SJSA1 (cell line): ENCODE measurements around the gene TPK1. TPM values are rescaled to one million over a fixed set of nuclear protein-coding genes. Genes with fewer than 3 reads are reported as not detected.

Experiments used
- DNase-seq, 2 experiments: peaks; one replicate each; pipeline ENCODE4 v3.0.0-alpha.2; 2015 to 2020; ENCODE audit warnings: low spot score in 2 of 2, low read depth in 1 of 2
- H3K27ac ChIP-seq: fragments of 250-450 bp; sonication (Bioruptor Pico); 2 replicates; pipeline ENCODE4 v1.5.1; 2020; ENCODE audit warnings: mild to moderate bottlenecking, moderate library complexity
- H3K27me3 ChIP-seq: fragments of 250-450 bp; sonication (Bioruptor Pico); replicated peaks from 2 replicates; pipeline ENCODE4 v1.5.1; 2020; ENCODE audit warnings: mild to moderate bottlenecking, moderate library complexity
- H3K36me3 ChIP-seq: fragments of 250-450 bp; sonication (Bioruptor Pico); 2 replicates; pipeline ENCODE4 v1.5.1; 2020; ENCODE audit warnings: mild to moderate bottlenecking
- H3K4me1 ChIP-seq: fragments of 250-450 bp; sonication (Bioruptor Pico); replicated peaks from 2 replicates; pipeline ENCODE4 v1.6.1; 2021; ENCODE audit warnings: mild to moderate bottlenecking
- H3K4me3 ChIP-seq: fragments of 250-450 bp; sonication (Bioruptor Pico); 2 replicates; pipeline ENCODE4 v1.5.1; 2020; ENCODE audit warnings: mild to moderate bottlenecking
- H3K9me3 ChIP-seq: fragments of 250-450 bp; sonication (Bioruptor Pico); replicated peaks from 2 replicates; pipeline ENCODE4 v1.5.1; 2020; ENCODE audit warnings: mild to moderate bottlenecking
- total RNA-seq: library from RNA; depleted of rRNA; stranded (reverse); fragments of >200 nt; shearing (Covaris generic); gene quantifications from 2 replicates; pipeline ENCODE4 v1.2.3, GENCODE V29; 2014

Gene TPK1
- total RNA-seq, 1 experiment from 2014 or later, result 4.4 TPM

DNA sequence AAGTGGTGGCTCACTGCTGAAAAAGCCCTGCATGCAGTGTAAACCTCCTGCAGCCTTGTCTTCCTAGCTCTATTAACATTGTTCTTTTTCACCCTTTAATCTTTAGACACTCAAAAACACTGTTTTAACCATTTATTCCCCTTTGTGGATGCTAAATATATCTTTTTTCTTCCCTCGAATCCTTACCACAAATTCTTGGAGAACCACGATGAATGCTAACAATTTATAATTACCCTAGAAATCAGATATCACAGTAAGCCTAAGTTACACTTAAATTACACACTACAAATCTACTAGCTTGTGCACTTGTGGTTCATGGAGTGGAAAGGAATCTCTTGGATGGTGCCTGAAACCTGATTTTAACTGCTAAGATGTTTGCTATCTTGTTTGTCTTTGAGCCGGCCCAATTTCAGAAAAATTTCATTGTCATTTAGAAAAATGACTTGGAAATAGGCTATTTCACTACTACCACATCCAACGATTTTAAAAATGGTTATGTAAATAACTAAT is 307.3 kb downstream of the TPK1 start:
- H3K4me3 ChIP-seq, result no peak overlapping the region
- no peaks in the 10 kb centered on the region for H3K9me3 ChIP-seq
- no peak overlapping the region for H3K27ac ChIP-seq
- no peaks in the 10 kb centered on the region for H3K4me1 ChIP-seq
- DNase-seq, result no peak
- no peaks in the 10 kb centered on the region for H3K27me3 ChIP-seq
- no peaks in the 10 kb centered on the region for H3K36me3 ChIP-seq

DNA sequence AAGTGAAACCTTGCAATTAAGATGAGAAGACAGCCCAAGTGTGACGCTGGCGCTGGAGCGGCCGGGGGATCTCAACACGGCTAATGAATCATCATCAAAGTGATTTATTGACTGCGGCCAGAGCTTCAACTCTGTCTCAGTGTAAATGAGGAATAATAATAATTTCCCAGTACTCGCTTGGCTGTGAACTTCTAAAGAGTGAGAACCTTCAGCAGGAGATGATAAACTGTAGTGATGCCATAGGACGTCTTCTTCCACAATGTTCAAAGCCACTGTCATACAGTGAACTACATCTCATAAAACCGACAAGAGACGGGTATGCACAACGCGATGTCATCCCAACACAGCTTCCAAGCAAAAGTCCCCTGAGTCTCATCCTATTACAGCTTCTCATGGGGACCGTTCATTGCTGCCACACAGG is 308.8 kb downstream of the TPK1 start:
- no peak overlapping the region for H3K4me3 ChIP-seq
- H3K36me3 ChIP-seq, result no peaks in the 10 kb centered on the region
- no peaks in the 10 kb centered on the region for H3K27me3 ChIP-seq
- no peak overlapping the region for H3K27ac ChIP-seq
- no peaks in the 10 kb centered on the region for H3K9me3 ChIP-seq
- DNase-seq, result no peak
- no peaks in the 10 kb centered on the region for H3K4me1 ChIP-seq

DNA sequence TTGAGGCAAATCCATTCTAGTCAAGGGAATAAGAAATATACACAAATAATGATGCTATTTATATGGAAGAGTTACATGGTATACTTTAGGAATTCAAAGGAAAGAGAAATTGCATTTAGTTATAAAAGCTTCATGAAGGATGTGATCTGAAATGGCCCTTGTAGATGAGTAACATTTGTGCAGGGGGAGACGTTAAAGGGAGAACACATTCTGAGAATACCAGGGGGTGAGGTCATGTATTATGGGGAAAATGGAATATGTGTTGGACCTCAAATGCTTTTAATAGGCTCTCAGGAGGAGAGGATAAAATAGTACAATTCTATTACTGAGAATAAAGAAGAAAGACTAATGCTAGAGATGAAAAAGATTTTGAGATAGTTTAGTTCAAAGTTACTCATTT is 309.9 kb downstream of the TPK1 start:
- Histone ChIP-seq H3K4me3 (no peak overlapping the region), H3K27ac (no peak overlapping the region), H3K4me1 (no peaks in the 10 kb centered on the region), H3K36me3 (no peaks in the 10 kb centered on the region), H3K27me3 (no peaks in the 10 kb centered on the region), H3K9me3 (no peaks in the 10 kb centered on the region)
- no peak for DNase-seq

DNA sequence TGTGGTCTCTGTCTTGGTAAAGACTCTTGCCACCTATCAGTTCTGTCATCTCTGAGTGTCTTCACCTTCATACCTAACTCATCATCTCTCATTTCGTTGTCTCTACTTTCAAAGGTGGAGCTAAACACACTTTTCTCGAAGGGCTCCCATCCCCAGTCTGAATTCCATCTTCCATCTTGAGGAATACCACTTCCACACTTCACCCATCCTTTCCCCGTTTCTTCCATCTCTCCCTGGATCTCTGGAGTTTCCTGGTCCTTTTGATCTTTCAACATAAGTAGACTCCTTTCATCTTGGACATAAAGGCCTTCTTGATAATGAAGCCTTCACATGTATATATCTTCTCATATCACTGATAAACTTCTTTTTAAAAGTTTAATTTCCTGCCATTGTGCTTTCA is 311.6 kb downstream of the TPK1 start:
- Histone ChIP-seq H3K4me1 (no peaks in the 10 kb centered on the region), H3K27me3 (no peaks in the 10 kb centered on the region), H3K36me3 (no peaks in the 10 kb centered on the region), H3K4me3 (no peak overlapping the region), H3K9me3 (0 out of 2 replicates have a peak, but pooled peaks cover 3% of the 10 kb centered on the region), H3K27ac (no peak overlapping the region)
- no peak for DNase-seq

GRCh38 chr7:144523621-144524020 is 312.2 kb downstream of the TPK1 start:
- Histone ChIP-seq H3K9me3 (0 out of 2 replicates have a peak, but pooled peaks cover 3% of the 10 kb centered on the region), H3K27me3 (no peaks in the 10 kb centered on the region), H3K4me1 (no peaks in the 10 kb centered on the region), H3K36me3 (no peaks in the 10 kb centered on the region), H3K4me3 (no peak overlapping the region), H3K27ac (no peak overlapping the region)
- DNase-seq, result no peak

DNA sequence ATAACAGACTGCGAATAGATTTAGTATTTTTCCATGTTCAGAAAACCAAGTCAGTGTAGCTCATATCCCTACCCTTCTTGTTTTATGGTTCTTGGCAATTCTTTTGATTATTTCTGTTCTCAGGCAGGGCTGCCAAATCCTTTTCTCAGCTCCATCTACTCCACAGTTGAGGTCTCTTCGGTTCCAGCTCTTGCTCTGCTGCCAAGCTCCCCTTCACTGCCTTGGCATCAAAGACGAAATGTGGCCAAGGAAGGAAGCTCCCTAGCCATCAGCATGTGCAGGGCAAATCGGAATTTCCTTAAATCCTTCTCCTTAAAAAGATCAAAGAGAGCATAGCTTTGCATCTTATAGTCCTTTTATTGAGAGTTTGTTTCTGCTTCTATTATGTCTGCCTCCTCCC is 315.9 kb downstream of the TPK1 start:
- Histone ChIP-seq H3K27ac (no peak overlapping the region), H3K36me3 (no peaks in the 10 kb centered on the region)
- no peak for DNase-seq

DNA sequence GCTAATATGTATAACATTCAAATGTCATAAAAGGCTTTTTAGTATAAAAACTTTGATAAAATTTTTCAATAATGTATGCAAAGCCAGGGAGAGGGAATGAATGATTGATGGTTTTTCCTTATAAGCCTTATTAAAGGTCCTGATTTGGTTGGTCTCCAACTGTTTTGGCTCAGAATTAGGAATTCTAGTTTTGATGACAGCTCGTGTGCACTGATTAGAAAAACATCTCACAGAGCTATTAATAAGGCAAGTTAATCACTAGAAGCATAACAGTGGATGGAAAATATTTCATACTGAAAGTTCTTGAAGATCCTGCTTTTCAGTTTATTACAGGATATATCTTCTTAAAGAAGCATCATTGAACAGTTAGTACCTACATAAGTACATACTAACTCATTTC is 317.5 kb downstream of the TPK1 start:
- Histone ChIP-seq H3K9me3 (0 out of 2 replicates have a peak, but pooled peaks cover 3% of the 10 kb centered on the region), H3K27me3 (no peaks in the 10 kb centered on the region), H3K4me1 (no peaks in the 10 kb centered on the region), H3K36me3 (no peaks in the 10 kb centered on the region), H3K27ac (no peak overlapping the region), H3K4me3 (no peak overlapping the region)
- no peak for DNase-seq

More for the DNA sequence above, 315.9 kb downstream of the TPK1 start:
- Histone ChIP-seq H3K27me3 (no peaks in the 10 kb centered on the region), H3K4me3 (no peak overlapping the region), H3K9me3 (0 out of 2 replicates have a peak, but pooled peaks cover 3% of the 10 kb centered on the region), H3K4me1 (no peaks in the 10 kb centered on the region)

- Histone ChIP-seq H3K9me3 (0 out of 2 replicates have a peak, but pooled peaks cover 3% of the 10 kb centered on the region), H3K27ac (no peak overlapping the region), H3K27me3 (no peaks in the 10 kb centered on the region), H3K4me1 (no peaks in the 10 kb centered on the region), H3K4me3 (no peak overlapping the region), H3K36me3 (no peaks in the 10 kb centered on the region)
- DNase-seq, result no peak
Observed at GRCh38 chr7:144517749-144518148, 318.1 kb downstream of the TPK1 start.

DNA sequence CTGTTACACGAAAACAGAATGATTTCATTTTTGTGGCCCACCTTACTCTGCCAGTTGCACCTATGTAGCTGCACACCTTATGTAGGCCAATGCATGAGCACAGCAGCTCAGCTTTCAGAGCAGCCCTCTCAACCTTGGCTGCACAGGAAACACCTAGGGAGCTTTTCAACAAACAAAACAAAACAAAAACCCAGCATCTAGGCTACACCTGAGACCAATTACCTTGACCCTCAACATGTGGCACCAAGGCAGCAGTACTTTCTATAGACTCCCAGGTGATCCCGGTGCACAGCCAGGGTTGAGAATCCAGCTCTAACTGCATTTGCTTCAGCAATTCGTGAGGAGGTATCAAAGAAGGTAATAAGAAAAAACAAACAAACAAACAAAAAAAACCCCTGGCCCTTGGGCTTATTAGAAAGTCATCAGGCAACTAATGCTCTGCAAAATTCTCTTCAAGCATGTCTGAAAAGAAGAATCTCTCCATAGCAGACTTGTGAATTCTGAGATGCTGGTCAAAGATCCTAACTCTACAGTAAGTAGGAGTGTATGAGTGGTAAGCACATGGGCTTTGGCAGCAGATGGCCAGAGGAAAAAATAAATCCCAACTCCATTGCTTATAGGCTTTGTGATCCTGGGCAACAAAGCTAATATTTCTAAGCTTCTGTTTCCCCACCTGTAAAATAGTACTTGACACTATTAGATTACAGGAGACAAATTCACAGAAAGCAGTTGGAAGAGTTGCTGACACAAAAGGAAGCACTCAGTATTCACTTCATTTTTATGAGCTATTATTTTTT is 318.9 kb downstream of the TPK1 start:
- Histone ChIP-seq H3K4me3 (no peak overlapping the region), H3K27ac (no peak overlapping the region), H3K9me3 (0 out of 2 replicates have a peak, but pooled peaks cover 3% of the 10 kb centered on the region), H3K27me3 (no peaks in the 10 kb centered on the region), H3K36me3 (no peaks in the 10 kb centered on the region), H3K4me1 (no peaks in the 10 kb centered on the region)
- no peak for DNase-seq

GRCh38 chr7:144513334-144513733 is 322.5 kb downstream of the TPK1 start:
- Histone ChIP-seq H3K4me3 (no peak overlapping the region), H3K4me1 (no peaks in the 10 kb centered on the region), H3K9me3 (no peaks in the 10 kb centered on the region), H3K27ac (no peak overlapping the region), H3K36me3 (no peaks in the 10 kb centered on the region), H3K27me3 (no peaks in the 10 kb centered on the region)
- DNase-seq, result no peak

DNA sequence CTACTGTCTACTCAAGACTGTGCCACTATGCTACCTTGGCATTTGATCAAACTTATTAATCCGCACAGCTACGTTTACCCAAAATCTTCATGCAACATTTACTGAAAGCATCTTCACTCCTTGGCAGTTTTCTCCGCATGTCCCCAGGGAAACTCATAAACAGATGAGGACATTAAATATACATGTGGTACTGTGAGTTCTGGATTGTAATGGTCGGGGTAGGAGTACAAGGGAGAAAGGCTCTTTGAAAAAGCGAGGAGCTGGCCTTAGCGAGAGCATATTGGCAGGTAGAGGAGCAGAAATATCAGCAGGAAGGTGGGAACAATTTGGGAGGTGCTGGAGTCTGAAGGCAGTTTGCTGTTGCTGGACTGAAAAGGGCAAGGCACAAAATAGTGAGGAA is 325.2 kb downstream of the TPK1 start:
- H3K9me3 ChIP-seq, result no peaks in the 10 kb centered on the region
- H3K4me3 ChIP-seq, result no peak overlapping the region
- H3K27me3 ChIP-seq, result no peaks in the 10 kb centered on the region

GRCh38 chr7:144508702-144509101 is 327.2 kb downstream of the TPK1 start:
- Histone ChIP-seq H3K4me1 (no peaks in the 10 kb centered on the region), H3K4me3 (no peak overlapping the region), H3K27me3 (no peaks in the 10 kb centered on the region)

More for the DNA sequence above, 325.2 kb downstream of the TPK1 start:
- Histone ChIP-seq H3K27ac (no peak overlapping the region), H3K36me3 (no peaks in the 10 kb centered on the region), H3K4me1 (no peaks in the 10 kb centered on the region)
- DNase-seq, result no peak

GRCh38 chr7:144503215-144503614 is 332.6 kb downstream of the TPK1 start:
- no peak overlapping the region for H3K27ac ChIP-seq
- H3K36me3 ChIP-seq, result no peaks in the 10 kb centered on the region
- no peaks in the 10 kb centered on the region for H3K9me3 ChIP-seq
- H3K27me3 ChIP-seq, result no peaks in the 10 kb centered on the region
- H3K4me3 ChIP-seq, result no peak overlapping the region
- H3K4me1 ChIP-seq, result no peaks in the 10 kb centered on the region
- DNase-seq, result no peak

More at GRCh38 chr7:144508702-144509101, 327.2 kb downstream of the TPK1 start:
- DNase-seq, result no peak
- no peak overlapping the region for H3K27ac ChIP-seq
- H3K9me3 ChIP-seq, result no peaks in the 10 kb centered on the region
- no peaks in the 10 kb centered on the region for H3K36me3 ChIP-seq

DNA sequence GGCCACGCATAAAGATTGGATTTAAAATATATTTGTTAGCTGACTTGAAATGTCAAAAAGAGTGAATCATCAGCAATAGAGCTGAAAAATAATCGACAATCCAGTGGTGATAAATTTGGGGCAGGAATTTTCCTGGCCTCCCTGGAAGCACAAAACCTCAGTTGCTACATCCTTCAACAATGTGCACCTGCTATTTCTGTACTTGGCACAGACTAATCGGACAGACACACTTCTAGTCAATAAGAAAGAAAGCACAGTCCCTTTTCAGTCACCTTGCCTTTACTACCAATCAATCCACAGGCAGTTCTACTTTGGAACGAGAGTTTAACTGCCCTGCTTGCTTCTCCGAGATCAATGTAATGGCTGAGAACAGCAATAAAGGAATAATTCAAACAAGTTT is 335.6 kb downstream of the TPK1 start:
- no peak overlapping the region for H3K27ac ChIP-seq
- H3K27me3 ChIP-seq, result no peaks in the 10 kb centered on the region
- H3K9me3 ChIP-seq, result no peaks in the 10 kb centered on the region
- no peak overlapping the region for H3K4me3 ChIP-seq
- no peaks in the 10 kb centered on the region for H3K4me1 ChIP-seq
- H3K36me3 ChIP-seq, result no peaks in the 10 kb centered on the region
- no peak for DNase-seq
